Uterus (tissue), 2 donors: ENCODE data around the gene TC2N.

ENCODE experiments used
- POLR2A ChIP-seq, 2 donors: fragments of 450-650 bp; IDR thresholded peaks; one replicate each; pipeline ENCODE4 v1.6.1; 2016; ENCODE audit warnings: antibody characterized with exemption in 2 of 2, mild to moderate bottlenecking in 1 of 2, moderate library complexity in 1 of 2
- TF ChIP-seq, protein P1 (sequence below), 4 experiments: fragments of 200-600 bp in 2 of 4; fragments of 450-650 bp in 2 of 4; sonication (generic) in 2 of 4; IDR thresholded peaks; one replicate each; pipeline ENCODE4 v1.5.1; 2016 to 2019; ENCODE audit warnings: antibody characterized with exemption in 4 of 4, mild to moderate bottlenecking in 2 of 4, moderate library complexity in 1 of 4

GRCh38 chr14:91831337-91831736 is 36.0 kb downstream of the TC2N start:
- TF ChIP-seq, protein P1, sequence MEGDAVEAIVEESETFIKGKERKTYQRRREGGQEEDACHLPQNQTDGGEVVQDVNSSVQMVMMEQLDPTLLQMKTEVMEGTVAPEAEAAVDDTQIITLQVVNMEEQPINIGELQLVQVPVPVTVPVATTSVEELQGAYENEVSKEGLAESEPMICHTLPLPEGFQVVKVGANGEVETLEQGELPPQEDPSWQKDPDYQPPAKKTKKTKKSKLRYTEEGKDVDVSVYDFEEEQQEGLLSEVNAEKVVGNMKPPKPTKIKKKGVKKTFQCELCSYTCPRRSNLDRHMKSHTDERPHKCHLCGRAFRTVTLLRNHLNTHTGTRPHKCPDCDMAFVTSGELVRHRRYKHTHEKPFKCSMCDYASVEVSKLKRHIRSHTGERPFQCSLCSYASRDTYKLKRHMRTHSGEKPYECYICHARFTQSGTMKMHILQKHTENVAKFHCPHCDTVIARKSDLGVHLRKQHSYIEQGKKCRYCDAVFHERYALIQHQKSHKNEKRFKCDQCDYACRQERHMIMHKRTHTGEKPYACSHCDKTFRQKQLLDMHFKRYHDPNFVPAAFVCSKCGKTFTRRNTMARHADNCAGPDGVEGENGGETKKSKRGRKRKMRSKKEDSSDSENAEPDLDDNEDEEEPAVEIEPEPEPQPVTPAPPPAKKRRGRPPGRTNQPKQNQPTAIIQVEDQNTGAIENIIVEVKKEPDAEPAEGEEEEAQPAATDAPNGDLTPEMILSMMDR (IDR thresholded peaks at IDR 0.05): no peak
- no peak for TF ChIP-seq POLR2A (IDR thresholded peaks at IDR 0.05)
